Measurements from ENCODE around the gene FCF1.

Gene FCF1

GRCh38 chr14:74691456-74691855, 21.5 kb upstream of the FCF1 start:
- Histone ChIP-seq H3K4me1 (ENCODE audit: control insufficient read depth, insufficient read depth, low read length) (no peaks in the 10 kb centered on the region), H3K36me3 (ENCODE audit: control insufficient read depth in 2 of 2, insufficient read depth in 1 of 2, low read length in 2 of 2) (peaks cover 13 to 40% of the 10 kb centered on the region in 2 experiments; a peak in 2 of 3 replicates), H3K27ac (ENCODE audit: extremely low read depth, low read depth, low read length) (no peak overlapping the region), H3K4me3 (ENCODE audit: low read depth, low read length) (no peak overlapping the region), H3K9me3 (ENCODE audit: control insufficient read depth, insufficient read depth, low read depth, low read length) (no peaks in the 10 kb centered on the region)
- ChIA-PET POLR2A (interaction anchor here (0.6 kb wide), 1 partner anchor 72 kb away, joined by 3 read pairs; the partner anchor contains the start of gene YLPM1), CTCF (no interaction called here)
- TF ChIP-seq ZNF548 (tag by site-specific recombination; IDR thresholded peaks at IDR 0.05) (no peak), HOXC10 (CRISPR knock-in tag; IDR thresholded peaks at IDR 0.05) (no peak), REST (tag by site-specific recombination; IDR thresholded peaks at IDR 0.05) (no peak), ZFP37 (tag by site-specific recombination; IDR thresholded peaks at IDR 0.05) (no peak), ZNF600 (tag by site-specific recombination; IDR thresholded peaks at IDR 0.05) (no peak)

GRCh38 chr14:74693191-74693590, 19.8 kb upstream of the FCF1 start:
- no peak overlapping the region for H3K27ac ChIP-seq (ENCODE audit: extremely low read depth, low read depth, low read length)
- ChIA-PET POLR2A (no interaction called here), CTCF (no interaction called here)
- peaks cover 13 to 30% of the 10 kb centered on the region in 2 experiments; a peak in 2 of 3 replicates for H3K36me3 ChIP-seq (ENCODE audit: control insufficient read depth in 2 of 2, insufficient read depth in 1 of 2, low read length in 2 of 2)
- H3K9me3 ChIP-seq (ENCODE audit: control insufficient read depth, insufficient read depth, low read depth, low read length), result no peaks in the 10 kb centered on the region
- no peak for TF ChIP-seq ZNF140 (tag by site-specific recombination; IDR thresholded peaks at IDR 0.05)
- H3K4me3 ChIP-seq (ENCODE audit: low read depth, low read length), result no peak overlapping the region
- no peaks in the 10 kb centered on the region for H3K4me1 ChIP-seq (ENCODE audit: control insufficient read depth, insufficient read depth, low read length)

GRCh38 chr14:74695406-74695805, 17.5 kb upstream of the FCF1 start:
- TF ChIP-seq ZNF37A (tag by site-specific recombination; IDR thresholded peaks at IDR 0.05) (no peak), ZNF639 (tag by site-specific recombination; IDR thresholded peaks at IDR 0.05) (no peak), YY2 (tag by site-specific recombination; IDR thresholded peaks at IDR 0.05) (no peak), KLF1 (tag by site-specific recombination; IDR thresholded peaks at IDR 0.05) (no peak), ZNF184 (tag by site-specific recombination; IDR thresholded peaks at IDR 0.05) (no peak), ZBTB26 (tag by site-specific recombination; optimal IDR thresholded peaks at IDR 0.05) (no peak), ZNF274 (IDR thresholded peaks at IDR 0.05; ENCODE audit: low read length) (no peak), ZNF274 (tag by site-specific recombination; IDR thresholded peaks at IDR 0.05; ENCODE audit: borderline replicate concordance) (no peak), ZNF843 (tag by site-specific recombination; IDR thresholded peaks at IDR 0.05) (no peak), ZBTB1 (tag by site-specific recombination; IDR thresholded peaks at IDR 0.05) (no peak), ZNF175 (tag by site-specific recombination; IDR thresholded peaks at IDR 0.05) (no peak), ZNF335 (tag by site-specific recombination; conservative IDR thresholded peaks at IDR 0.05) (no peak), TCF7L2 (IDR thresholded peaks at IDR 0.05; ENCODE audit: borderline replicate concordance, low read depth, low read length) (no peak), ZNF580 (tag by site-specific recombination; IDR thresholded peaks at IDR 0.05) (no peak), BCL11A (tag by site-specific recombination; IDR thresholded peaks at IDR 0.05; ENCODE audit: low read depth) (no peak), MEIS1 (CRISPR knock-in tag; IDR thresholded peaks at IDR 0.05; ENCODE audit: borderline replicate concordance) (no peak), KLF16 (tag by site-specific recombination; IDR thresholded peaks at IDR 0.05) (no peak)
- no peak overlapping the region for H3K4me3 ChIP-seq (ENCODE audit: low read depth, low read length)
- no peaks in the 10 kb centered on the region for H3K9me3 ChIP-seq (ENCODE audit: control insufficient read depth, insufficient read depth, low read depth, low read length)
- H3K27ac ChIP-seq (ENCODE audit: extremely low read depth, low read depth, low read length), result no peak overlapping the region
- H3K36me3 ChIP-seq (ENCODE audit: control insufficient read depth in 2 of 2, insufficient read depth in 1 of 2, low read length in 2 of 2), result peaks cover 5 to 19% of the 10 kb centered on the region in 2 experiments; a peak in 2 of 3 replicates
- ChIA-PET CTCF (no interaction called here), POLR2A (no interaction called here)
- H3K4me1 ChIP-seq (ENCODE audit: control insufficient read depth, insufficient read depth, low read length), result no peaks in the 10 kb centered on the region
